Breast epithelium (tissue), 3 donors: ENCODE measurements around the gene ERC1.

Experiments used
- CTCF ChIP-seq, 3 donors: fragments of 450-650 bp; IDR thresholded peaks; one replicate each; pipeline ENCODE4 v1.5.1; 2016 to 2017; ENCODE audit warnings: antibody characterized with exemption in 3 of 3, mild to moderate bottlenecking in 3 of 3, moderate library complexity in 3 of 3
- POLR2A ChIP-seq: fragments of 450-650 bp; IDR thresholded peaks from one replicate; pipeline ENCODE4 v1.6.1; 2016; ENCODE audit warnings: antibody characterized with exemption, mild to moderate bottlenecking, moderate library complexity
- POLR2AphosphoS5 ChIP-seq, 3 donors: sonication (generic); formaldehyde crosslinking; IDR thresholded peaks; one replicate each; pipeline ENCODE4 v1.6.1; 2017; ENCODE audit warnings: antibody characterized with exemption in 3 of 3

- no peak for TF ChIP-seq CTCF (IDR thresholded peaks at IDR 0.05)
- no peak for TF ChIP-seq POLR2A
- no peak for TF ChIP-seq POLR2AphosphoS5 (IDR thresholded peaks at IDR 0.05)
Measured at GRCh38 chr12:1465990-1466389, 475.0 kb downstream of the ERC1 start.
